Activated effector memory CD4-positive, alpha-beta T cell treated with anti-CD3 and anti-CD28 coated beads, Interleukin-2, amount 50 U/mL, for 16 hours (primary cell): ENCODE measurements around the gene HSD17B2.

Source experiments
- DNase-seq: peaks from one replicate; pipeline ENCODE4 v3.0.0-alpha.2; 2020

HSD17B2 gene

DNA sequence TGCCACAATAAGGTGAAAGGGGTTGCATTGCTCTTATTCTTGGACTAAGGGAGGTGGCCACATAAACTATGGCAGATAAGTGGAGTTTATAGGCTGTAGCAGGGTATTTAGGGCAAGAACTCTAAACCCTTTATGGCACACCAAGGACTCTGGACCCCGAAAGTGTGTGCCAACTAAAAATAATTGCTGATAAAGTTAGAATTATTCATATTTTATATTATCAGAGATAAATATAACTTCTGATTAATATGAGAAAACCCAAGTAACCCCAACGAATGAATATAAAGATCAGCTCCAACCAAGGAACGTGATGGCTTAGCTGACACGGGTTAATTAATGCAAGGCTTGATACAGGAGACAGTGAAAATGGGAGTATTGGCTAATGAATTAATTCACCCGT is 15.0 kb upstream of the HSD17B2 start:
- DNase-seq, result no peak

- DNase-seq, result no peak
Measured at GRCh38 chr16:82023206-82023605, 11.8 kb upstream of the HSD17B2 start.

DNA sequence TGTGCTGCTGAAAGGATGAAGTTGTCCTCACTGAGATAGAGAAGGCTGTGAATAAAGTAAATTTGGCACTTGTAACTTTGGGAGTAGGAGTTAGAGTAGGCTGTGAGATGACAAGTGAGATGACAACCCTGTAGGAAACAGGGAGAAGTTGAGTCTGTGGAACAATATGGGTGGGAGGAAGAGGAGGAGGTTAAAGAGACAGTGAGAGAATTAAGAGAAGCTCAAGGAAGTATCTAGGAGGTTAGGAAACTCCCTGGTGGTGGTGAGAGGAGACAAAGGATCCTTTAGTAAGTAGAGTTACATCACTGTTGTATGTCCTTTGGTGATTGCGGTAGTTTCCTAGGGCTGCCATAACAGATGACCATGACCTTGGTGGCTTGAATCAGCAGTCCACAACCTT is 10.7 kb upstream of the HSD17B2 start:
- no peak for DNase-seq

DNA sequence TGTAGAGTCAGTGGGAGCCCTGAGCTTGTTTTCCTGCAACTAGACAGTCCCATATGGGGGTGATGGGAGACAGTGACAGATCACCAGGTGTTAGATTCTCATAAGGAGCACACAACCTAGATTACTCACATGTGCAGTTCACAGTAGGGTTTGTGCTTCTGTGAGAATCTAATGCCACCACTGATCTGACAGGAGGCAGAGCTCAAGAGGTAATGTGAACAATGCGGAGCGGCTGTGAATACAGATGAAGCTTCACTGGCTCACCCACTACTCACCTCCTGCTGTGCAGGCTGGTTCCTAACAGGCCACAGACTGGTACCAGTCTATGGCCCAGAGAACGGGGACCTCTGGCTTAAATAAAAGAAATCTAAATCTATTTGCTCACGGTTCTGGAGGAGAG is 10.2 kb upstream of the HSD17B2 start:
- DNase-seq, result no peak

DNA sequence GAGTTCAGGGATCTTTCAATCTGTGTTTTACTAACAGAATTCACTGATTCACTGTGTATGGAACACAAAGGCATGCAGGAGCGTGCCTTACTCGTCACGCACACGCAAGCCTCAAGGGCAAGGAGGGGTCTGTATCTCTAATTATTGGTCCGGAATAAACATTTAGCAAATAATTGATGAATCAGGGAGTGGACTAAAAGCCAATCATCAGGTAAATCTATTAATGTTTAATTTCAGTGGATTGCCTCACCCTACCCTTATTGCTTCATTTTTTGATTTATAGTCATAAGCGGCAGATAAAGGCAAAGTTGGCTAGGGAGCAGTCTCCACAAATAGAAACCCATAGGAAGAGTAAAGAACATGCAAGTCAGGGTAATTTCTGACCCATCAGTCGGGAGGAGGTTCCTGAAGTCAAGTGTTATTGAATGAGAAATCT is 7.4 kb upstream of the HSD17B2 start:
- no peak for DNase-seq

DNA sequence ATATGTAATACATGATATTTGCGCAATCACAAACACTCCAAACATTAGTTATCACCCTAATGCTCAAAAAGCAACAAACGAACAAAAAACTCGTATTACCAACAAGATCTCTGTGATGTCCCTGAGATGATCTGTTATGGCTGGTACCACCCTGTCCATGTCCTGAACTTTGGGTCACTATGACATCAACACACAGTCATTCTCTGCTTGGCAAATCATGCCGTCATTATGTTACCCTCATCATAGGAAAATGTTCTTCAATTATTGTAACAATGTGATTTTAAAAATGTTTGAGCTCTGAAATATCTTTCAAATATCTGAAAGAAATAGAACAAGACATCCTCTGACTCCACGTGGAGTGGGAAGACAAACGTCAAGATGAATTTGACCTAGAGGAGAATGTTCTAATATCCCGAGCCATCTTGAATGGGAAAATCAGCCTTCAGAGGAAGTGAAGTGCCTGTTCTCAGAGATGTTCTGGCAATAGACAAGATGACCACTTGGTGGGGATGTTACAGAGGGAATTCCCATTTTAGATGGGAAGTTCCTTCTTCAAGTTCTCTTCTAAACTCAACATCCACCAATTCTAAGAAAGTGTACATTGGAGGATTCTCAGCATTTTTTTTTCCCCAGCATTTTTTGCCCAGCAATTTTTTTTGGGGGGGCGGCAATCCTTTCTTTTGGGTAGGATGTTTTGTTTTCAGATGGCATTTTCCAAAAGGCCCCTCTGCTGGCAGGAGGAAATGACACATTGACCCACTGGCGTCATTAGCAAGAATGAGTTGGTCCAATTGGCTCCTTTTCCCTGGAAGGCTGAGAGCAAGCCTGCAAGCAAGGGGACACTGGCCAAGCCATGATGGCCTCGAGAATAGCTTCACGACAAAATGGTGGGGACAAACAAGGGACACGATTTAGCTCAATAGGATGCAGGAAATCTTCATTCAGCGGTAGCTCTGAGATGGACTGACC is 3.7 kb upstream of the HSD17B2 start:
- DNase-seq, result no peak

DNA sequence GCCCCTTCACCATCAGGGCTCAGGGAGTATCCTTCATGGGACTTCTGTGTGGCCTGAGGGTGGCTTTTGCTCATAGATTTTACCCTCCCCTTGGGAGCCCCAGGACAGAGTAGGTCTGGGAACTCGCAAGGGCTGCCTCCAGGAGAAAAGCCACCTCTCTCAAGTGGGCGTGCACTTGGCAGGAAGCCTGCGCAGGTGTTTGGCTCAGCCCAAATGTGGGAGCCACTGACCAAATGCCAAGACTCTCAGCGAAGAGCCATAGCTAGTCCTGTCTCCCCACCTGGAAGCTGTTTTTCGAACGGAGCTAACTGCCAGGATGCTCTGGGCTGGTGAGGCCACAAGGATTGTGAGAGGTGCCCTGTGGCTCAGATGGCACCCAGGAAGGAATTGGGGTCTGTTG is 2.0 kb upstream of the HSD17B2 start:
- no peak for DNase-seq

- no peak for DNase-seq
Measured at GRCh38 chr16:82033683-82034300, 1.3 kb upstream of the HSD17B2 start.

DNA sequence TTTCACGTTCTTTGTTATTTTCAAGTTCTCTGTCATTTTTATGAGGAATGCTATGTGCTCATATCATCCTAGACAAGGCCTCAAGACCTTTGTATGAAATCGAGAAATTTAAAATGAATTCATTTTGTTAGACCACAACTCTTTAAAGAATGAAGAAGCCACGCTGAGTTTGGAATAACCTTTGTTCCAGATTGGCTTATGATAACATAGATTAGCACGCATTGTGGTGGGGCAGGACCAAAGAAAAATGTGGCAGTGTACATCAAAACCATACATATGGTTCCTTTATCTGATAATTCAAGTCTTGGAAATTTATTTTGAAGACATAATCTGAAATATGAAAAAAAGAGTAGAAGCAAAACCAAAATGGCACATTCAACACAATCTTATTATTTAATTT is 2.2 kb downstream of the HSD17B2 start:
- DNase-seq, result no peak

GRCh38 chr16:82037666-82038065 is 2.6 kb downstream of the HSD17B2 start:
- no peak for DNase-seq

- no peak for DNase-seq
Measured at GRCh38 chr16:82040296-82040695, 5.2 kb downstream of the HSD17B2 start.

GRCh38 chr16:82041542-82041941 is 6.5 kb downstream of the HSD17B2 start:
- DNase-seq, result no peak

- no peak for DNase-seq
Measured at GRCh38 chr16:82042144-82042543, 7.1 kb downstream of the HSD17B2 start.

- no peak for DNase-seq
Measured at GRCh38 chr16:82042846-82043245, 7.8 kb downstream of the HSD17B2 start.

GRCh38 chr16:82043680-82044584 is 8.9 kb downstream of the HSD17B2 start:
- DNase-seq, result no peak

DNA sequence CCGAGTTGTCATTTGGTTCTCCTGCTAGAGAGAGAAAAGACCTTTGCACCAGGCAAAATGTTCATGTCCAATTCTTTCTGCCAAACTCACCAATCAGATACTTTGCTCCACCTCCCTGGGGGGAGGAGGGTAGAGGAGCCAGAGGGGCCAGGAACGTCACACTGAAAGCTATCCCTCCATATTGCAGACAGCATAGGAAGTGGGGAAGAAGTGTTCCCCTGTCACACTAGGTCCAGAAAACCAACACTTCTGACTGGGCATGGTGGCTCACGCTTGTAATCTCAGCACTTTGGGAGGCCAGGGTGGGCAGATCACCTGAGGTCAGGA is 9.5 kb downstream of the HSD17B2 start:
- DNase-seq, result no peak

GRCh38 chr16:82045465-82045864 is 10.4 kb downstream of the HSD17B2 start:
- no peak for DNase-seq

GRCh38 chr16:82046541-82046940 is 11.5 kb downstream of the HSD17B2 start:
- DNase-seq, result no peak

GRCh38 chr16:82046941-82047340 is 11.9 kb downstream of the HSD17B2 start:
- no peak for DNase-seq

DNA sequence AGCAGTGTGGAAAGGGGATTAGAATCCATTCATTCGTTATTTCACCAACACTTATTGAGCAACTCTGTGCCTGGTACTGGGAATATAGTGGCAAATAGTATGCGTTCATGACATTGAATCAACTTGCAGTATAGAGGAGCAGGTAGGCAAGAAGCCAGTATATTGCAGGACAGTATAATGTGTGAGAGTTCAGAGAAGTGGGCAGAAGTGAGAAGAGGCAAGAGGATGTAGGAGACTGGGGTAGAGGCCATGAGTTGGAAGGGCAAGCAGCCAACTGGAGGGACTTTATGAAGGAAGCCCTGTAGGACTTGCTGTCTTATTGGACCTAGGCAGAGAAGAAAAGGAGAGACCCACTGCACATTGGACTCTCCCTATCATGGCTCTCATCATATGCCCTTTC is 12.3 kb downstream of the HSD17B2 start:
- DNase-seq, result no peak

DNA sequence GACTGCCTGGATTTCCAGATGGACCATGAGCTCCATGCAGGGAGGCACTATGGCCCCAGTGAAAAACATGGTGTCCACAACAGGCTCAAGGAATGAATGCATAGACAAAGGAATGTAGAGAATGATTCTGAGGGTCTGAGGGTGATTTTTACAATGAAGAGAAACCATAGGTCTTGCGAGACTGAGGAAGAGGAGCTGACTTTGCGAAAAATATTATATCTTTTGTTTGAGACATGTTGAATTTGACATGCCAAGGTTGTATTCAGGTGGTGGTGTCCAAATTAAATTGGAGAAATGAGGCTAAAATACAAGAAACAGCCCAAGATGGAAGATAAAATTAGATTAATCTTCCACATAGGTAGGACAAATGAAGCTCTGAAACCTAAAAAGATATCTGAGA is 12.7 kb downstream of the HSD17B2 start:
- no peak for DNase-seq

DNA sequence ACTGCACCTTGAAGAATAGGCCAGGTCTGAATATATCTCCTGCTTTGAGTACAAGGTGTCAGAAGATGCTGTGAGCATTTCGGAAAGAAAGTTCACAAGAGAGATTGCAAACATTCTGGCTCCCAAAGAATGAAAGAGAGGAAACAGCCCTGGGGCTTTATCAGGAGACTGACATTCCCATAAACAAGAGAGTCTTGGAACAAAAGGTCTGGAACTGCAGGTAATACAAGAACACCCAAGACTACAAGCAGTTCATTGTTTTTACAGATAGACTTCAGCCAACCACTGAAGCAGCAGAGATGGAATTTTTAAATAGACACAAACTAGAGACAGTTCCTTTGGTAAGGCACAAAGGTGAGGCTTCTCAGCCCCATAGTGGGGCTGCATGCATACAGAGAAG is 14.4 kb downstream of the HSD17B2 start:
- DNase-seq, result no peak

DNA sequence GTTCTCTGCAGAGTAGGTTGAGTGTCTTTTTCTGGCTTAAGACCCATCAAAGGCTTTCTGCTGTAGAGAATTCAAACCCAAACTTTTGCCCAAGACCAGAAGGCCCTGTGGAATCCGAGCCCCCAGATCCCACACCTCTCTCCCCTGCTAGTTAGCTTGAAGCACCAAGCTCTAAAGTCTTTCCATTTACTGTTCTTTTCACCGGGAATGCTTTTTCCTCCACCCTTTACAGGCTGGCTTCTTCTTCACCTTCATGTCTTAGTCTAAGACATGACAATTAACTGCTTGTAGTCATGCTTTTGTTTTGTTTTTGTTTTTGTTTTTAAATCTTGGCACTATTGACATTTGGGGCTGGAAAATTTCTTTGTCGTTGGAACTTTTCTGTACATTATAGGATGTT is 15.5 kb downstream of the HSD17B2 start:
- no peak for DNase-seq
